MM.1S (cell line): ENCODE data around the gene TEX9.

ENCODE experiments used
- CTCF ChIP-seq: fragments of 300-600 bp; sonication (generic); IDR thresholded peaks from 2 replicates; pipeline ENCODE4 v1.5.1; 2016; ENCODE audit warnings: antibody characterized with exemption, low read length, mixed read lengths
- EZH2 ChIP-seq: fragments of 300-600 bp; sonication (generic); optimal IDR thresholded peaks from 2 replicates; pipeline ENCODE3; 2017; ENCODE audit warnings: low read depth, mild to moderate bottlenecking, antibody characterized with exemption, low read length, mixed read lengths
- EZH2phosphoT487 ChIP-seq: fragments of 300-600 bp; sonication (generic); IDR thresholded peaks from 2 replicates; pipeline ENCODE4 v1.6.1; 2018; ENCODE audit warnings: antibody characterized with exemption, low read length

GRCh38 chr15:56353119-56353518 is 12.1 kb upstream of the TEX9 start:
- TF ChIP-seq CTCF (no peak), EZH2phosphoT487 (no peak), EZH2 (no peak)
